Measurements from ENCODE around the gene UMAD1.
"Not testable (repeated sequence)": the region's sequence is repeated elsewhere in the genome, so short reads cannot be mapped to it uniquely, and the experiment has no call there.

DNA sequence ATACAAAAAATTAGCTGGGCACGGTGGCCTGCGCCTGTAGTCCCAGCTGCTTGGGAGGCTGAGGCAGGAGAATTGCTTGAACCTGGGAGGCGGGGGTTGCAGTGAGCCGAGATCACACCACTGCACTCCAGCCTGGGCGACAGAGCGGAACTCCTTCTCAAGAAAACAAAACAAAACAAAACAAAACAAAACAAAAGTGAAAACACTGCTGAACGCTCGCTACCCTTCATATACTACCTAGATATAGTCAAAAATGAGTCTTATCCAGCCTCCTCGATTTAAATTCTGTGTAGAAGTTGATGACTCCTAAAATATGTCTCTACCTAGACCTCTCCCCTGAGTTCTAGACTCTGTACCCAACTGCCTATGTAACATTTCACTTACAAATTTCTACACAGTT lies 164.3 kb downstream of the UMAD1 start:
- TF ChIP-seq CTCF (conservative IDR thresholded peaks at IDR 0.05; ENCODE audit: low read depth in 2 of 2); EZH2 (IDR thresholded peaks at IDR 0.05; ENCODE audit: low read depth, unreplicated experiment); POLR2AphosphoS5 (IDR thresholded peaks at IDR 0.05; ENCODE audit: low read depth); ZNF114 (CRISPR knock-in tag; IDR thresholded peaks at IDR 0.05): not testable (repeated sequence)
- TF ChIP-seq, protein P1, sequence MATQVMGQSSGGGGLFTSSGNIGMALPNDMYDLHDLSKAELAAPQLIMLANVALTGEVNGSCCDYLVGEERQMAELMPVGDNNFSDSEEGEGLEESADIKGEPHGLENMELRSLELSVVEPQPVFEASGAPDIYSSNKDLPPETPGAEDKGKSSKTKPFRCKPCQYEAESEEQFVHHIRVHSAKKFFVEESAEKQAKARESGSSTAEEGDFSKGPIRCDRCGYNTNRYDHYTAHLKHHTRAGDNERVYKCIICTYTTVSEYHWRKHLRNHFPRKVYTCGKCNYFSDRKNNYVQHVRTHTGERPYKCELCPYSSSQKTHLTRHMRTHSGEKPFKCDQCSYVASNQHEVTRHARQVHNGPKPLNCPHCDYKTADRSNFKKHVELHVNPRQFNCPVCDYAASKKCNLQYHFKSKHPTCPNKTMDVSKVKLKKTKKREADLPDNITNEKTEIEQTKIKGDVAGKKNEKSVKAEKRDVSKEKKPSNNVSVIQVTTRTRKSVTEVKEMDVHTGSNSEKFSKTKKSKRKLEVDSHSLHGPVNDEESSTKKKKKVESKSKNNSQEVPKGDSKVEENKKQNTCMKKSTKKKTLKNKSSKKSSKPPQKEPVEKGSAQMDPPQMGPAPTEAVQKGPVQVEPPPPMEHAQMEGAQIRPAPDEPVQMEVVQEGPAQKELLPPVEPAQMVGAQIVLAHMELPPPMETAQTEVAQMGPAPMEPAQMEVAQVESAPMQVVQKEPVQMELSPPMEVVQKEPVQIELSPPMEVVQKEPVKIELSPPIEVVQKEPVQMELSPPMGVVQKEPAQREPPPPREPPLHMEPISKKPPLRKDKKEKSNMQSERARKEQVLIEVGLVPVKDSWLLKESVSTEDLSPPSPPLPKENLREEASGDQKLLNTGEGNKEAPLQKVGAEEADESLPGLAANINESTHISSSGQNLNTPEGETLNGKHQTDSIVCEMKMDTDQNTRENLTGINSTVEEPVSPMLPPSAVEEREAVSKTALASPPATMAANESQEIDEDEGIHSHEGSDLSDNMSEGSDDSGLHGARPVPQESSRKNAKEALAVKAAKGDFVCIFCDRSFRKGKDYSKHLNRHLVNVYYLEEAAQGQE (IDR thresholded peaks at IDR 0.05; ENCODE audit: unreplicated experiment): not testable (repeated sequence)
